HG03432 (cell line): ENCODE measurements around the gene KCNH8.
A peak's percentile ranks its signal among the peaks of the same experiment; 100 is the strongest.

ENCODE experiments used
- ATAC-seq: cut with Tn5 transposase; IDR thresholded peaks from one replicate; pipeline ENCODE4 v1.9.1; 2021; ENCODE audit warnings: mild to moderate bottlenecking, moderate library complexity; ENCODE audit not compliant: unreplicated experiment

The KCNH8 gene

GRCh38 chr3:19248767-19249166, 100.5 kb downstream of the KCNH8 start:
- ATAC-seq, result no peak

GRCh38 chr3:19250959-19251610, 102.8 kb downstream of the KCNH8 start:
- no peak for ATAC-seq

GRCh38 chr3:19254189-19254588, 105.9 kb downstream of the KCNH8 start:
- ATAC-seq, result no peak

- ATAC-seq, result no peak
Observed at GRCh38 chr3:19254784-19255338, 106.6 kb downstream of the KCNH8 start.

- no peak for ATAC-seq
Observed at GRCh38 chr3:19256313-19256712, 108.0 kb downstream of the KCNH8 start.

GRCh38 chr3:19263606-19264005, 115.3 kb downstream of the KCNH8 start:
- no peak for ATAC-seq

- peak; percentile 47 for ATAC-seq
Observed at GRCh38 chr3:19264424-19264823, 116.1 kb downstream of the KCNH8 start.

GRCh38 chr3:19267040-19267439, 118.7 kb downstream of the KCNH8 start:
- ATAC-seq, result no peak

- ATAC-seq, result no peak
Observed at GRCh38 chr3:19270481-19270880, 122.2 kb downstream of the KCNH8 start.

GRCh38 chr3:19272296-19272695, 124.0 kb downstream of the KCNH8 start:
- ATAC-seq, result no peak

- no peak for ATAC-seq
Observed at GRCh38 chr3:19273091-19273490, 124.8 kb downstream of the KCNH8 start.

- no peak for ATAC-seq
Observed at GRCh38 chr3:19274576-19274975, 126.3 kb downstream of the KCNH8 start.

GRCh38 chr3:19284974-19285373, 136.7 kb downstream of the KCNH8 start:
- no peak for ATAC-seq

GRCh38 chr3:19293295-19293694, 145.0 kb downstream of the KCNH8 start:
- no peak for ATAC-seq

- ATAC-seq, result no peak
Observed at GRCh38 chr3:19295208-19295607, 146.9 kb downstream of the KCNH8 start.

GRCh38 chr3:19331931-19332330, 183.6 kb downstream of the KCNH8 start:
- no peak for ATAC-seq

- no peak for ATAC-seq
Observed at GRCh38 chr3:19334120-19334519, 185.8 kb downstream of the KCNH8 start.

GRCh38 chr3:19338769-19339168, 190.5 kb downstream of the KCNH8 start:
- ATAC-seq, result no peak

GRCh38 chr3:19342389-19342788, 194.1 kb downstream of the KCNH8 start:
- no peak for ATAC-seq

GRCh38 chr3:19346759-19347158, 198.4 kb downstream of the KCNH8 start:
- no peak for ATAC-seq

- ATAC-seq, result no peak
Observed at GRCh38 chr3:19347671-19348070, 199.4 kb downstream of the KCNH8 start.

- no peak for ATAC-seq
Observed at GRCh38 chr3:19348500-19348899, 200.2 kb downstream of the KCNH8 start.
